IMR-90 (cell line): ENCODE measurements around the gene RAP1GAP2. TPM values are rescaled to one million over a fixed set of nuclear protein-coding genes. Genes with fewer than 3 reads are reported as not detected.

ENCODE experiments used
- ATAC-seq: fragments of 200-7000 bp; cut with Tn5 transposase; 2 replicates; pipeline ENCODE4 v1.9.1; 2020; ENCODE audit warnings: low read depth, mild to moderate bottlenecking, moderate library complexity
- BruUV-seq: library from RNA; stranded (reverse); fragments of 400-500 nt; replicated peaks from 2 replicates; lab custom pipeline; 2021; lab: Mats Ljungman, UMichigan
- CTCF ChIA-PET: fragments of 300-600 bp; formaldehyde crosslinking; extraction: SDS; loops from one replicate; lab custom pipeline; 2021; ENCODE audit warnings: antibody characterized with exemption; lab: Yijun Ruan, JAX
- POLR2A ChIA-PET: fragments of 300-600 bp; sonication (Branson Sonifier 250); formaldehyde crosslinking; loops from one replicate; lab custom pipeline; 2022; ENCODE audit warnings: antibody characterized with exemption; ENCODE audit not compliant: unreplicated experiment; lab: Charles Lee
- DNase-seq: peaks from one replicate; pipeline ENCODE4 v3.0.0; 2013
- H2AFZ ChIP-seq: replicated peaks from 2 replicates; pipeline ENCODE3; 2013; ENCODE audit warnings: low read length, mild to moderate bottlenecking; ENCODE audit not compliant: poor library complexity
- H2AK5ac ChIP-seq: 2 replicates; pipeline ENCODE4 v1.6.1; 2013; ENCODE audit warnings: low read depth, low read length, inconsistent platforms
- H2AK9ac ChIP-seq: replicated peaks from 2 replicates; pipeline ENCODE3; 2013; ENCODE audit warnings: mild to moderate bottlenecking, low read depth, low read length, moderate library complexity; ENCODE audit not compliant: poor library complexity
- H2BK120ac ChIP-seq: 2 replicates; pipeline ENCODE4 v1.6.1; 2013; ENCODE audit warnings: low read depth, low read length, inconsistent platforms
- H2BK15ac ChIP-seq: 3 replicates; pipeline ENCODE4 v1.6.1; 2013; ENCODE audit warnings: low read depth, low read length, inconsistent platforms
- H2BK20ac ChIP-seq: 2 replicates; pipeline ENCODE4 v1.6.1; 2013; ENCODE audit warnings: low read depth, mild to moderate bottlenecking, inconsistent platforms, low read length, moderate library complexity
- H2BK5ac ChIP-seq: 2 replicates; pipeline ENCODE4 v1.6.1; 2013; ENCODE audit warnings: mild to moderate bottlenecking, low read depth, low read length, inconsistent platforms; ENCODE audit not compliant: poor library complexity, severe bottlenecking
- H3K14ac ChIP-seq: replicated peaks from 2 replicates; pipeline ENCODE4 v1.6.1; 2013; ENCODE audit warnings: low read depth, low read length, inconsistent platforms
- H3K18ac ChIP-seq: 2 replicates; pipeline ENCODE4 v1.6.1; 2013; ENCODE audit warnings: low read depth, low read length, control low read depth
- H3K23ac ChIP-seq: 2 replicates; pipeline ENCODE4 v1.6.1; 2013; ENCODE audit warnings: low read depth, low read length, inconsistent platforms
- H3K27ac ChIP-seq: 2 replicates; pipeline ENCODE4 v1.5.1; 2013; ENCODE audit warnings: mild to moderate bottlenecking, control low read depth, low read length; ENCODE audit not compliant: insufficient read depth
- H3K27me3 ChIP-seq: 2 replicates; pipeline ENCODE4 v1.6.1; 2013; ENCODE audit warnings: low read length; ENCODE audit not compliant: control insufficient read depth, insufficient read depth
- H3K36me3 ChIP-seq: 2 replicates; pipeline ENCODE4 v1.6.1; 2013; ENCODE audit warnings: low read length, mixed read lengths; ENCODE audit not compliant: control insufficient read depth, insufficient read depth
- H3K4ac ChIP-seq: 2 replicates; pipeline ENCODE4 v1.6.1; 2013; ENCODE audit warnings: low read depth, low read length, inconsistent platforms
- H3K4me1 ChIP-seq: 2 replicates; pipeline ENCODE4 v1.6.1; 2013; ENCODE audit warnings: low read length, mixed read lengths; ENCODE audit not compliant: control insufficient read depth, insufficient read depth
- H3K4me2 ChIP-seq: 2 replicates; pipeline ENCODE4 v1.6.1; 2013; ENCODE audit warnings: low read depth, mild to moderate bottlenecking, control low read depth, low read length, moderate library complexity
- H3K4me3 ChIP-seq: 2 replicates; pipeline ENCODE4 v1.5.1; 2013; ENCODE audit warnings: low read depth, mild to moderate bottlenecking, control low read depth, low read length, moderate library complexity; ENCODE audit not compliant: insufficient read depth
- H3K56ac ChIP-seq: 2 replicates; pipeline ENCODE4 v1.6.1; 2013; ENCODE audit warnings: low read length, inconsistent platforms; ENCODE audit not compliant: insufficient read depth; ENCODE audit errors: extremely low read depth
- H3K79me1 ChIP-seq, 2 experiments: 2 replicates each; pipeline ENCODE4 v1.6.1; 2013; ENCODE audit warnings: low read length in 2 of 2, inconsistent platforms in 1 of 2, low read depth in 1 of 2
- H3K9ac ChIP-seq: 2 replicates; pipeline ENCODE4 v1.6.1; 2013; ENCODE audit warnings: low read depth, low read length, control low read depth
- H3K9me1 ChIP-seq: 2 replicates; pipeline ENCODE4 v1.6.1; 2013; ENCODE audit warnings: low read length, inconsistent platforms; ENCODE audit not compliant: insufficient read depth
- H3K9me3 ChIP-seq: 2 replicates; pipeline ENCODE4 v1.6.1; 2013; ENCODE audit warnings: low read length; ENCODE audit not compliant: control insufficient read depth, insufficient read depth
- H4K20me1 ChIP-seq: 2 replicates; pipeline ENCODE4 v1.6.1; 2013; ENCODE audit warnings: low read length, inconsistent platforms; ENCODE audit not compliant: insufficient read depth
- H4K5ac ChIP-seq: 2 replicates; pipeline ENCODE4 v1.6.1; 2013; ENCODE audit warnings: mild to moderate bottlenecking, low read depth, low read length, control low read depth
- H4K8ac ChIP-seq, 2 experiments: 2 replicates each; pipeline ENCODE4 v1.6.1; 2013; ENCODE audit warnings: low read depth in 2 of 2, low read length in 2 of 2, control low read depth in 1 of 2, inconsistent platforms in 1 of 2
- H4K91ac ChIP-seq: 2 replicates; pipeline ENCODE4 v1.6.1; 2013; ENCODE audit warnings: low read depth, low read length, inconsistent platforms; ENCODE audit not compliant: insufficient read depth
- CEBPB ChIP-seq: IDR thresholded peaks from 2 replicates; pipeline ENCODE4 v1.6.1; 2012; ENCODE audit warnings: low read depth, low read length, improper control_type of control experiment
- CHD1 ChIP-seq: IDR thresholded peaks from 2 replicates; pipeline ENCODE4 v1.6.1; 2012; ENCODE audit warnings: low read depth, low read length, improper control_type of control experiment
- ELK1 ChIP-seq: fragments of 150-350 bp; IDR thresholded peaks from 2 replicates; pipeline ENCODE4 v1.6.1; 2016; ENCODE audit warnings: low read depth, mild to moderate bottlenecking, low read length, moderate library complexity, borderline replicate concordance
- FOS ChIP-seq: fragments of 150-350 bp; IDR thresholded peaks from 2 replicates; pipeline ENCODE4 v1.6.1; 2016; ENCODE audit warnings: low read depth, low read length
- MAZ ChIP-seq: IDR thresholded peaks from 2 replicates; pipeline ENCODE4 v1.6.1; 2012; ENCODE audit warnings: low read depth, mild to moderate bottlenecking, low read length, improper control_type of control experiment, moderate library complexity, borderline replicate concordance
- MXI1 ChIP-seq: IDR thresholded peaks from 2 replicates; pipeline ENCODE4 v1.6.1; 2012; ENCODE audit warnings: low read depth, mild to moderate bottlenecking, low read length, moderate library complexity, borderline replicate concordance
- NFE2L2 ChIP-seq: fragments of 150-350 bp; IDR thresholded peaks from 2 replicates; pipeline ENCODE4 v1.6.1; 2016; ENCODE audit warnings: low read depth, mild to moderate bottlenecking, low read length
- POLR2A ChIP-seq: IDR thresholded peaks from 2 replicates; pipeline ENCODE4 v1.6.1; 2012; ENCODE audit warnings: mild to moderate bottlenecking, low read depth, low read length
- RAD21 ChIP-seq: IDR thresholded peaks from 2 replicates; pipeline ENCODE4 v1.6.1; 2012; ENCODE audit warnings: low read length, improper control_type of control experiment
- RCOR1 ChIP-seq: IDR thresholded peaks from 2 replicates; pipeline ENCODE4 v1.6.1; 2012; ENCODE audit warnings: mild to moderate bottlenecking, low read length, improper control_type of control experiment; ENCODE audit not compliant: insufficient replicate concordance
- SMC3 ChIP-seq: fragments of 150-350 bp; IDR thresholded peaks from 2 replicates; pipeline ENCODE4 v1.6.1; 2016; ENCODE audit warnings: low read depth, mild to moderate bottlenecking, antibody characterized with exemption, low read length, moderate library complexity
- USF2 ChIP-seq: fragments of 150-350 bp; IDR thresholded peaks from 2 replicates; pipeline ENCODE4 v1.6.1; 2017; ENCODE audit warnings: mild to moderate bottlenecking, antibody characterized with exemption, low read length, low read depth
- WGBS, 2 experiments: methylation state at CpG; one replicate each; pipeline versions ENCODE4 v1.1.5 to v1.1.7; 2013; ENCODE audit warnings: missing lambda C conversion rate in 2 of 2; ENCODE audit not compliant: insufficient read length in 1 of 2; ENCODE audit errors: extremely low coverage in 2 of 2; 5-methylcytosine and 5-hydroxymethylcytosine counted together
- dilution Hi-C: fragments of 300-500 bp; cut with HindIII; formaldehyde crosslinking; loops from one replicate; pipeline ENCODE4 v1.14.3; 2018; ENCODE audit warnings: low sequenced_read_pairs; ENCODE audit not compliant: unreplicated experiment
- in situ Hi-C: fragments of 300-500 bp; cut with MboI; formaldehyde crosslinking; loops from 3 replicates; pipeline ENCODE4 v1.14.3; 2019; ENCODE audit warnings: low sequenced_read_pairs, inconsistent platforms, mixed read lengths
- intact Hi-C: fragments of 100-400 bp; cut with micrococcal nuclease; formaldehyde crosslinking; loops from 2 replicates; pipeline ENCODE4 v1.10.0; 2022
- polyA plus RNA-seq, 3 experiments: library from polyadenylated mRNA; depleted of rRNA; stranded (reverse); fragments of >200 nt; gene quantifications; 2 replicates each; pipeline ENCODE4 v1.2.3, GENCODE V29; 2012; ENCODE audit warnings: low replicate concordance in 1 of 3
- total RNA-seq: library from RNA; depleted of rRNA; stranded (reverse); fragments of >200 nt; gene quantifications from 2 replicates; pipeline ENCODE4 v1.2.3, GENCODE V29; 2012

The RAP1GAP2 gene
- total and polyA plus RNA-seq, 2 of the 4 experiments (the other 2 are of a cell fraction), result 5.7 to 7.5 TPM

- Histone ChIP-seq H3K56ac (no peak overlapping the region), H2BK20ac (no peak overlapping the region), H2BK120ac (no peak overlapping the region), H2AK9ac (no peak overlapping the region), H3K36me3 (no peaks in the 10 kb centered on the region), H3K9me3 (no peaks in the 10 kb centered on the region), H4K8ac (no peak overlapping the region), H3K9me1 (0 out of 2 replicates have a peak, but pooled peaks cover 1% of the 10 kb centered on the region), H3K4me3 (no peak overlapping the region), H2AFZ (no peak overlapping the region), H3K4ac (no peak overlapping the region), H3K14ac (no peak overlapping the region), H4K91ac (no peak overlapping the region), H3K18ac (no peak overlapping the region), H2AK5ac (0 out of 2 replicates have a peak overlapping the region, but pooled peaks have one; percentile 25), H3K79me1 (peaks cover 2 to 3% of the 10 kb centered on the region in 2 experiments; a peak in 2 of 4 replicates), H3K4me2 (no peak overlapping the region), H3K27ac (no peak overlapping the region), H3K9ac (no peak overlapping the region), H3K27me3 (no peaks in the 10 kb centered on the region), H4K5ac (no peak overlapping the region), H4K20me1 (no peaks in the 10 kb centered on the region), H2BK5ac (no peak overlapping the region), H3K23ac (no peak overlapping the region), H2BK15ac (no peak overlapping the region), H3K4me1 (peaks cover 3% of the 10 kb centered on the region; the same call in 1 of the 2 replicates)
- intact Hi-C loops, result no loop called here
- dilution Hi-C loops, result no loop called here
- in situ Hi-C loops, result no loop called here
- BruUV-seq, result no TSS peak
- 100% methylated on average over 2 of the region's 10 CpGs; no CpG with 5 or more reads in 1 of the 2 experiments for WGBS, 2 experiments
- DNase-seq, result no peak
- POLR2A ChIA-PET, result no interaction called here
- TF ChIP-seq SMC3, result no peak
- TF ChIP-seq RCOR1, result no peak
- TF ChIP-seq POLR2A, result no peak
- no peak for TF ChIP-seq CHD1
- TF ChIP-seq MAZ, result no peak
- no peak for TF ChIP-seq ELK1
- TF ChIP-seq CEBPB, result no peak
- TF ChIP-seq MXI1, result no peak
- TF ChIP-seq RAD21, result no peak
- TF ChIP-seq USF2, result no peak
- TF ChIP-seq NFE2L2, result no peak
- no peak for TF ChIP-seq FOS
- ATAC-seq, result no peak
- CTCF ChIA-PET, result no interaction called here
These were observed 154.6 kb downstream of the RAP1GAP2 start for GRCh38 chr17:2950846-2951245.
